Measurements from ENCODE around the gene CD160. TPM values are rescaled to one million over a fixed set of nuclear protein-coding genes. Genes with fewer than 3 reads are reported as not detected.
"Not testable (repeated sequence)": the region's sequence is repeated elsewhere in the genome, so short reads cannot be mapped to it uniquely, and the experiment has no call there.

The CD160 gene
- total and polyA plus RNA-seq, 2 of the 4 experiments (the other 2 are of a cell fraction), result not detected

DNA sequence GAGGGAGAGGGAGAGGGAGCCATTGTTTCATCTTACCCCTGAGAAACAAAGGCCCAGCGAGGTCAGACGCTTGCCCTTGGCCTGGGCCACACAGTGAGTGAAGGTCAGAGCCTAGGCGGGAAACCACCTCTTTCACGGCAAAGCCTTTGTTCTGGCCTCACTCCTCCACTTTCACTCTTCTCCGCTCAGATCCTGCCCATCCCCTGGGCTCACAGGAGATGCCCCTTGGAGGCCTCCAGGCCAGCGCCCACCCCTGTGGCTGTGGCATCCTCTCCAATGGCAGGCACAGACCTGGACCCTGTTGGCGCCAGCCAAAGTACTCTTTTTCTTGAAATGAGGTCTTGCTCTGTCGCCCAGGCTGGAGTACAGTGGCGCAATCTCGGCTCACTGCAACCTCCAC lies 48.7 kb downstream of the CD160 start:
- dilution Hi-C loops (cut with HindIII; ENCODE audit: low sequenced_read_pairs, unreplicated experiment); H3K4me2 ChIP-seq (ENCODE audit: low read depth, low read length); H2AK5ac ChIP-seq (ENCODE audit: low read depth, low read length); H2BK20ac ChIP-seq (ENCODE audit: low read depth, low read length); H3K27me3 ChIP-seq (ENCODE audit: control insufficient read depth, insufficient read depth, low read length); H2BK15ac ChIP-seq (ENCODE audit: low read depth, low read length); H3K9me3 ChIP-seq (ENCODE audit: control insufficient read depth, insufficient read depth, low read length); H3K14ac ChIP-seq (replicated peaks; ENCODE audit: low read depth, low read length); H3K4me3 ChIP-seq (ENCODE audit: insufficient read depth, low read depth, low read length); intact Hi-C loops (cut with micrococcal nuclease); H4K5ac ChIP-seq (ENCODE audit: low read depth, low read length); H2BK5ac ChIP-seq (ENCODE audit: low read depth, low read length, poor library complexity, severe bottlenecking); DNase-seq; H4K8ac ChIP-seq (ENCODE audit: low read depth in 2 of 2, low read length in 2 of 2); H2AFZ ChIP-seq (replicated peaks; ENCODE audit: low read length, poor library complexity); H3K9me1 ChIP-seq (ENCODE audit: insufficient read depth, low read length); ATAC-seq (ENCODE audit: low read depth); H3K27ac ChIP-seq (ENCODE audit: insufficient read depth, low read length); H3K4me1 ChIP-seq (ENCODE audit: control insufficient read depth, insufficient read depth, low read length); H3K18ac ChIP-seq (ENCODE audit: low read depth, low read length); in situ Hi-C loops (cut with MboI; ENCODE audit: low sequenced_read_pairs); H2BK120ac ChIP-seq (ENCODE audit: low read depth, low read length); H2AK9ac ChIP-seq (replicated peaks; ENCODE audit: low read depth, low read length, poor library complexity); POLR2A ChIA-PET (ENCODE audit: unreplicated experiment); CTCF ChIA-PET; H4K20me1 ChIP-seq (ENCODE audit: insufficient read depth, low read length); H4K91ac ChIP-seq (ENCODE audit: insufficient read depth, low read depth, low read length); BruUV-seq (replicated peaks); H3K4ac ChIP-seq (ENCODE audit: low read depth, low read length); H3K23ac ChIP-seq (ENCODE audit: low read depth, low read length); H3K56ac ChIP-seq (ENCODE audit: extremely low read depth, insufficient read depth, low read length); H3K9ac ChIP-seq (ENCODE audit: low read depth, low read length): not testable (repeated sequence)
- WGBS, 2 experiments (ENCODE audit: extremely low coverage in 2 of 2, insufficient read length in 1 of 2), result 100% methylated on average over 1 of the region's 10 CpGs; no CpG with 5 or more reads in 1 of the 2 experiments
- peaks cover 10 to 24% of the 10 kb centered on the region in 2 experiments; a peak in 3 of 4 replicates for H3K79me1 ChIP-seq (ENCODE audit: low read depth in 1 of 2, low read length in 2 of 2)
- H3K36me3 ChIP-seq (ENCODE audit: control insufficient read depth, insufficient read depth, low read length), result peaks cover 10% of the 10 kb centered on the region
